Central memory CD4-positive, alpha-beta T cell (primary cell): ENCODE data around the gene BHLHE23.
"Not testable (repeated sequence)": the region's sequence is repeated elsewhere in the genome, so short reads cannot be mapped to it uniquely, and the experiment has no call there.

Experiments
- DNase-seq: peaks from one replicate; pipeline ENCODE4 v3.0.0; 2022

Gene BHLHE23

GRCh38 chr20:62970307-62971210 is 36.2 kb downstream of the BHLHE23 start:
- DNase-seq: no peak

DNA sequence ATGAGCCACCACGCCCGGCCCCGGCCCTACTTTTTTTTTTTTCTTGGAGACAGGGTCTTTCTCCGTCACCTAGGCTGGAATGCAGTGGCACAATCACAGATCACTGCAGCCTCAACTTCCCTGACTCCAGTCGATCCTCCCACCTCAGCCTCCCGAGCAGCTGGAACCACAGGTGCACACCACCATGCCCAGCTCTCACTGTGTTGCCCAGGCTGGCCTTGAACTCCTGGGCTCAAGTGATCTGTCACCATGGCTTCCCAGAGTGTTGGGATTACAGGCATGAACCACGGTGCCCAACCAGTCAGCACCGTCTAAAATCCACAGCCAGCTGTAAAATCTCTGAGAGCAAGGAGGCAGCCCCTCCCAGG is 36.8 kb downstream of the BHLHE23 start:
- DNase-seq: no peak

DNA sequence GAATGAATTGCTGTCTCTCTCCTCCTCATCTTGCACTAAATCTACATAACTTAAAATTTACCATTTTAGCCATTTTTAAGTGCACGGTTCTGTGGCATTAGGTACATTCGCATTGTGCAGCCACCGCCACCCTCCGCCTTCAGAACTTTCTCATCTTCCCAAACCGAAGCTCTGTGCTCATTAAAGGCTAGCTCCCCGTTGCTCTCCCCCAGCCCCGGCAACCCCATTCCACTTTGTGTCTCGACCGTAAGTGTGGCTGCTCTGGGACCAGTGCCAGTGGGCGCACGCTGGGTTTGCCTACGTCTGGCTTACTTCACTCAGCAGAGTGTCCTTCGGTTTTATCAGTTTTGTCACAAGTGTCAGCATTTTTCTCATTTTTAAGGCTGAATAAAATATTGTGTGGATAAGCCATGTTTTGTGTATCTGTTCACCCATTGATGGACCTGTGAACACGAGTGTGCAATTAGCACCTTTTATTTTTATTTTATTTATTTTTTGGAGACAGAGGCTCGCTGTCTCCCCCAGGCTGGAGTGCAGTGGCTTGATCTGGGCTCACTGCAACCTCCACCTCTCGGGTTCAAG is 37.5 kb downstream of the BHLHE23 start:
- no peak for DNase-seq

GRCh38 chr20:62968378-62969178 is 38.2 kb downstream of the BHLHE23 start:
- no peak for DNase-seq

DNA sequence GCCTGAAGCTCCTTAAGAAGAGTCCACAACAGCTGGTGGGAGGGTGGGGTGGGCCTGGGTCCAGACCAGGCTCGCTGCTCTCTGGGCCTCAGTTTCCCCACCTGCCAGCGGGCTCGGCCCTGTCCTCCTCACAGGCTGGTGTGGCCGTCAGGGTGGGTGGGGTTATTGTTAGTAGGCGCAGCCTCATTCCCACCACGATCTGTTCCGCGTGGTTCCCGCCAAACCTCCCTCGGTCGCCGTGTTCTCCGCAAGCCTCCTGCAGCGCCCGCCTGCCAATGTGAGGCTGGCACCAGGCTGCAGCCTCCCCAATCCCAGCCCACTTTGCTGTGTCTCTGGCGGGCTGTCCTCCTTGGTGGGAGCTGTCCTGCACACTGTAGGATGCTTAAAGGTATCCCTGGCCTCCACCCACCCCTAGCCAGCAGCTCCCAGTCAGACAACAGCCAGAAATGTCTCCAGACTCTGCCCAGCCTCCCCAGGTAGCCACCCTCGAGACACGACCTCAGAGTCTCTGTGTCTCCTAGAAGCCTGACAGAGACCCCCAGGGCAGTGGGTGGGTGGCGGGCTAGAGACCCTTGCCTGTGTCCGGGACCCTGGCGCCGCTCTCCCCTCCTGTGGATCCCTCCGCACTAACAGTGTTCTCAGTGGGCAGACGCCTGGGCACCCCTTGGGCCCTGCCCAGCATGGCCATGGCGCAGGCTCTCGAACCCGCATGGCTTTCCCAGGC is 39.0 kb downstream of the BHLHE23 start:
- DNase-seq: no peak

DNA sequence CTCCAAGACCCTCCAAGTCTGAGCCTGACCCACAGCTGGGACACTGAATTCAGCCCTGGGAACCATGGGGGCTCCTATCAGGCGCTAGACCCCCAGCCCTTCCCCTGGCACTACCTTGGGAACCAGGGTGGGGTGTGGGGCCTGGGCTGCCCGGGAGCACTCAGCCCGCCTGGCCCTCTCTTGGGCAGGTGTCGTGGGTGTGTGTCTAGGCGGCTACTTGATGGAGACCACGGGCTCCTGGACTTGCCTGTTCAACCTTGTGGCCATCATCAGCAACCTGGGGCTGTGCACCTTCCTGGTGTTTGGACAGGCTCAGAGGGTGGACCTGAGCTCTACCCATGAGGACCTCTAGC is 39.6 kb downstream of the BHLHE23 start:
- DNase-seq: no peak

DNA sequence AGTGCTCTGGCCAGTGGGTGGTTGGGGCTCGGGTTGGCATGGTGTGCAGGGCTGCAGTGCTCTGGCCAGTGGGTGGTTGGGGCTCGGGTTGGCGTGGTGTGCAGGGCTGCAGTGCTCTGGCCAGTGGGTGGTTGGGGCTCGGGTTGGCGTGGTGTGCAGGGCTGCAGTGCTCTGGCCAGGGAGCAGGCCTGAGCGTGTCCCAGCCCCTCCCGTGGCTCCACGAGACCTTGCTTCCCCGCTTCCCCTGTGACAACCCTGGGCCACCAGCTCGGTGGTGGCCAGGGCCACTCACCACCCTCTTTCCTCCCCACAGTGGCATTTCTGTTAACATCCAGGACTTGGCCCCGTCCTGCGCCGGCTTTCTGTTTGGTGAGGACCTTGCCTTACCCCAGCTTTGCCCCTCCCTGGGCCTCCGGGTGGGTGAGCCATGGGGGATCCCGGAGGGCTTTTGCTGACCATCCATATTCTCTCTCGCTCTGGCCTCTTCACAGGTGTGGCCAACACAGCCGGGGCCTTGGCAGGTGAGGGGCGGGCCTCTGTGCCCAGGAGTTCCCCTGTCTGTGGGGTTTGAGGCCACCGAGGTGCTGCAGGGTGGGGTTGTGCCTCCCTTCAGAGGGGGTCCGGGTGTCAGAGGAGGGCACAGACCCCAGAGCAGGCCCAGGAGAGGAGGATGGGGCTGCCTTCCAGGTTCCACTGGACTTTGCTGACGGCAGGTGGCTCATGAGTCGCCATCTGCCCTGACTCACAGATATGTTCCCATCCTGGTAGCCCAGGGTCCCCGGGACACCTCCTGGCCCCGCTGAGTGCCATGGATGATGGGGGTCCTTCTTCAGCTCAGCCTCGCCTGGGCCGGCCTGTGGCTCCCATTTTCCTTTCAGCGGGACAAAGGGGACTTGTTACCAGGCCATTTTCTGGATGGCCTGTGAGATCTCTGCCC is 40.3 kb downstream of the BHLHE23 start:
- no peak for DNase-seq

- no peak for DNase-seq
Observed at GRCh38 chr20:62965363-62965771, 41.4 kb downstream of the BHLHE23 start.

DNA sequence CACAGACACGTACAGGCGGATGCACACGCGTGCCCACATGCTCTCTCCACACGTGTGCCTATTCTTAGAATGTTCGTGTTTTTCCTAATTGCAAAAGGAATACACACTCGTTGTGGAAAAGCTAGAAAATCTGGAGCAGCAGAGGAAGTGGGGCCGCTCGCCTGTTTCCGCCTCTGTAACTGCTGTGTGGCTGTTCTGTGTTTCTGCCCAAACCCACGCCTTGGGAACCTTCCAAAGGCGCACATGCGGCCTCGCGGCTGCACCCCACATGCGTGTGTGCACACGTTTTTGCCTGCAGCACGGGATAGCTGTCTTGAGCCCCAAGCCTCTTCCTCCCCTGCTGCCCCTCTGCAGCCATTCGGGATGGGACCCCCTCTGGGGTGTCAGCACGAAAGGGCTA is 42.1 kb downstream of the BHLHE23 start:
- no peak for DNase-seq

DNA sequence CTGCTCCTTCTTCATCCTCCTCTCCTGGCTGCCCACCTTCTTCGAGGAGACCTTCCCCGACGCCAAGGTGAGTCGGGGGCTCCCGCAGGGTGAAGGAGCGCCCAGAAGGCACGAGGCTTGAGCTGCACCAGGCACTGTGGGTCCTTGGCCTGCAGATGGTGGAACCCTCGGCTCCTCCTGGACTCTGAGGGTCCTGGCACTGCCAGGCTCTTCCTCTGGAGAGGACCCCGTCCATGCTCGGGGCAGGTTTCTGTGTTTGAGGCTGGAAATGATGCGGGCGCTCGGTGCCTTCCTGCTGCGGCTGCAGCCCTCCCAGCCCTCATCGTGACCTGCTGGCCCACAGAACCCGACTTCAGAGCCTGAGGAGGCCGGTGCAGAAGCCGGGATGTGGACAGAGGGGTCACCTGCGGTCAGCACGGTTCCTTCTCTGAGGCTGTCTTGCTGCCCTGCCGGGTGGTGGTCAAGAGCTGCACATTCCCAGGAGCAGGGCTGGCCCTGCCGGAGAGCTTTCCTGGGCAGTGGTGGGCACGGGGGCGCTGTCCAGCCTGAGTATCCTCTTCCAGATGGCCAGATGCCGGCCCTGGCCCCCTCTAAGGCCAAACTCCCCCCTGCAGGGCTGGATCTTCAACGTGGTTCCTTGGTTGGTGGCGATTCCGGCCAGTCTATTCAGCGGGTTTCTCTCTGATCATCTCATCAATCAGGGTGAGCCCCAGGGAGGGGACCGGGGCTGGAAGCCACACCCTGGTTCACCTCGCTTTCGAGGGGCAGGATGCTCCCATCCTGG is 43.0 kb downstream of the BHLHE23 start:
- DNase-seq: no peak

- DNase-seq: no peak
Observed at GRCh38 chr20:62962891-62963613, 43.7 kb downstream of the BHLHE23 start.

DNA sequence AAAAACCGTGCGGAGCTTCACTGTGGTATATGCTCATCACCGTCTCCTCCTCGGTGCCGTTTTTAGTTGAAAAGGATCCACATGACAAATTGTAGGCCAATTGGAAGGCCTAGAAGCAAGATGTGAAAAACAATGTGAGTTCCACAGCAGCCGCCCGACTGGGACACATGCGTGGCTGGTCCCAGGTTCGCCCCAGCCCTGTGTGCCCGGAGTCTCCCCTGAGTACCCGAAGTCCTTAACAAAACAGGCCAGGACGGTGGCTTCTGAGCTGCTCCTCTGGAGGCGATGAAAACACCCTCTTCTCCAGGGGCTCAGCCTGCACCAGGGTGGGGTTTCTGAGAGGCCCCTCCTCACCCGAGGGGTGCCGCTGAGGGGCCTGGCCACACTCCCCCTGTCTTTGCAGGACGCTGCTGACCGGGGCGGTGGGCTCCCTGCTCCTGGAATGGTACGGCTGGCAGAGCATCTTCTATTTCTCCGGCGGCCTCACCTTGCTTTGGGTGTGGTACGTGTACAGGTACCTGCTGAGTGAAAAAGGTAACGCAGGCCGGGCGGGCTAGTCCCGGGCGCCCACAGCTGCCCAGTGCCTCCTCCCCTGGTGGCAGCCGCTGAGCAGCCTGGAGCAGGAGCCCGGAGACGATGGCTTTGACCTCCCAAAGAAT is 44.4 kb downstream of the BHLHE23 start:
- DNase-seq: no peak

- no peak for DNase-seq
Observed at GRCh38 chr20:62961799-62962198, 45.0 kb downstream of the BHLHE23 start.

DNA sequence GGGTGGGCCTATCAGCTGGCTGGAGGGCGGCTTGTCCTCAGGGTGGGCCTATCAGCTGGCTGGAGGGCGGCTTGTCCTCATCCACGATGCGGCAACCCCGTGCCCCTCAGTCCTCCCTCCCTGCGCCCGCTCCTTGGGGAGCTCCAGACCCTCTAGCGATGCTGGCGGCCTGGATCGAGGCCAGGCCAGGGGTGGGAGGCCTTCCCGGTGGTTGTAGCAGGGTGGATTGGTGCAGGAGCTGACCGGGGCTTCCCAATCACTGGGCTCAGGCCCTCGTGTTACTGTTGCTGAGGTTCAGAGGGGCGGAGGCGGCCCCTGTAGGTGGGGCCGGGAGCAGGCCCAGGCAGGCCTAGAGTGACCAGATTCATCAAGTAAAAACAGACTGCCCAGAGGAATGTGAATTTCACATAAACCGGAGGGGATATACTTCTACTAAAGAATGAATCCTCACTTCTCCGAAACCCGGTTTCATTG is 45.4 kb downstream of the BHLHE23 start:
- no peak for DNase-seq

- not testable (repeated sequence) for DNase-seq
Observed at GRCh38 chr20:62960446-62961309, 46.1 kb downstream of the BHLHE23 start.

DNA sequence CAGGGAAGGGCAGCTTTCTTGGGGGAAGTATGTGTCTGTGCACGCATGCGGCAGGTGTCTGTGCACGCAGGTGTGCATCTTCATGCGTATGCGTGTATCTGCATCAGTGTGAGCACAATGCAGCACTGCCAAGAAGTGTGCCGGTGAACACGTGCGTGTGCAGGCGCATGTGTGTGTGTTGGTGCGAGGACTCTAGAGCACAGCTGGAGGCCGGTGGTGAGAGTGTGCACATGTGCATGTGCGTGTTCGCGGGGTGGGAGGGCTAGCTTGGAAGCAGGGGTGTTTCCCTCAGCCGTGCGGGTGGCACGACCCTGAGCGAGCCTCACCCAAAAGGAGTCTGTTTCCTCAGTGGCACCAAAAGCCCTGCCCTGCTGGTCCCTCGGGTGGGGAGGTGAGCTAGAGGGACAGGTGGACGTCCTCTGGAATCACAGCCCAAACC is 46.7 kb downstream of the BHLHE23 start:
- DNase-seq: no peak

GRCh38 chr20:62959101-62959971 is 47.4 kb downstream of the BHLHE23 start:
- DNase-seq: no peak
